Subcutaneous abdominal adipose tissue (tissue), 5 donors: ENCODE measurements around the gene GNGT2.
A peak's percentile ranks its signal among the peaks of the same experiment; 100 is the strongest.
"Not testable (repeated sequence)": the region's sequence is repeated elsewhere in the genome, so short reads cannot be mapped to it uniquely, and the experiment has no call there.

Experiments used
- H3K27ac ChIP-seq: one replicate; pipeline ENCODE4 v1.7.0; 2013; ENCODE audit warnings: low read depth, mild to moderate bottlenecking, inconsistent platforms, low read length, moderate library complexity
- H3K27me3 ChIP-seq, 5 donors: one replicate each; pipeline ENCODE4 v1.7.0; 2013; ENCODE audit warnings: low read length in 5 of 5, inconsistent platforms in 1 of 5; ENCODE audit not compliant: control insufficient read depth in 5 of 5, insufficient read depth in 4 of 5
- H3K36me3 ChIP-seq, 5 donors: one replicate each; pipeline ENCODE4 v1.7.0; 2013; ENCODE audit warnings: low read length in 5 of 5; ENCODE audit not compliant: control insufficient read depth in 5 of 5, insufficient read depth in 5 of 5
- H3K4me1 ChIP-seq, 5 donors: one replicate each; pipeline ENCODE4 v1.7.0; 2013; ENCODE audit warnings: low read length in 5 of 5, mild to moderate bottlenecking in 3 of 5, moderate library complexity in 1 of 5; ENCODE audit not compliant: control insufficient read depth in 5 of 5, insufficient read depth in 5 of 5
- H3K4me3 ChIP-seq, 5 donors: one replicate each; pipeline ENCODE4 v1.7.0; 2013; ENCODE audit warnings: low read length in 5 of 5, low read depth in 1 of 5
- H3K9ac ChIP-seq, 5 donors: one replicate each; pipeline ENCODE4 v1.7.0; 2013; ENCODE audit warnings: low read length in 5 of 5, mild to moderate bottlenecking in 4 of 5, moderate library complexity in 3 of 5
- H3K9me3 ChIP-seq, 5 donors: one replicate each; pipeline ENCODE4 v1.7.0; 2013; ENCODE audit warnings: low read length in 5 of 5; ENCODE audit not compliant: control insufficient read depth in 5 of 5
- donor health status: healthy.
- donor health status: healthy.
- donor health status: healthy.
- donor health status: healthy.
- donor health status: healthy.

GNGT2 gene

GRCh38 chr17:49180998-49181635 lies 29.3 kb downstream of the GNGT2 start:
- Histone ChIP-seq H3K4me1 (no peaks in the 10 kb centered on the region), H3K27me3 (peaks cover 0 to 4% (median 0%) of the 10 kb centered on the region in 5 donors), H3K4me3 (no peak overlapping the region), H3K27ac (no peak overlapping the region), H3K36me3 (no peaks in the 10 kb centered on the region), H3K9me3 (peaks cover 3 to 20% (median 13%) of the 10 kb centered on the region in 5 donors), H3K9ac (no peak overlapping the region)

- Histone ChIP-seq H3K4me1 (no peaks in the 10 kb centered on the region), H3K9me3 (peaks cover 6 to 25% (median 21%) of the 10 kb centered on the region in 5 donors), H3K9ac (no peak overlapping the region), H3K36me3 (no peaks in the 10 kb centered on the region), H3K27ac (no peak overlapping the region), H3K27me3 (peaks cover 0 to 4% (median 0%) of the 10 kb centered on the region in 5 donors), H3K4me3 (no peak overlapping the region)
These were observed 30.1 kb downstream of the GNGT2 start for GRCh38 chr17:49180303-49180702.

- not testable (repeated sequence) for H3K36me3 ChIP-seq, H3K27ac ChIP-seq, H3K9ac ChIP-seq, H3K4me1 ChIP-seq, H3K27me3 ChIP-seq
- Histone ChIP-seq H3K4me3 (peak overlapping the region in 2 of 5 donors; percentile 20 to 21), H3K9me3 (peaks cover 6 to 37% (median 27%) of the 10 kb centered on the region in 5 donors)
These were observed 34.4 kb downstream of the GNGT2 start for GRCh38 chr17:49175978-49176377.

- peaks cover 0 to 21% (median 12%) of the 10 kb centered on the region in 5 donors for H3K9me3 ChIP-seq
- not testable (repeated sequence) for H3K36me3 ChIP-seq, H3K4me3 ChIP-seq, H3K9ac ChIP-seq, H3K27ac ChIP-seq, H3K4me1 ChIP-seq
- H3K27me3 ChIP-seq = peaks cover 14 to 28% (median 23%) of the 10 kb centered on the region in 5 donors
These were observed 39.7 kb downstream of the GNGT2 start for GRCh38 chr17:49170711-49171110.

DNA sequence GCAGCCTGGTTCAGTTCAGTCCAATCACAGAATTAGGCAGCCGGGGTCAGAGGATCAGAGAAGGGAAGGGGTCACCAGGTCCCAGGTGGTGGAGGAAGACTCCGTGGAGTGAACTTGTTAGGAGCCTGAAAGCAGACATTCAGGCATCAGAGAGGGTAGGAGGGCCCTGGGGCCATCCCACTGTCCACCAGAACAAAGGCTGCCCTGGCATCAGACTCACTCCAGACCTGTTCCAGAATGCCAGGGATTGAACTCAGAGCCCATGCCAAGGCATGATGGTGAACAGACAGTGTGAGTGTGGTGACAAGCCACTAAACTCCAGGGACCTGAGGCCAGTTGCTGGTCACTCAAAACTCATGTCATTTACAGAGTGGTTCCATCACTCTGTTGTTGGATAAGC lies 40.2 kb downstream of the GNGT2 start:
- Histone ChIP-seq H3K9me3 (peaks cover 0 to 17% (median 8%) of the 10 kb centered on the region in 5 donors), H3K27me3 (peaks cover 15 to 31% (median 23%) of the 10 kb centered on the region in 5 donors), H3K9ac (no peak overlapping the region), H3K36me3 (no peaks in the 10 kb centered on the region), H3K4me1 (no peaks in the 10 kb centered on the region), H3K4me3 (no peak overlapping the region), H3K27ac (no peak overlapping the region)

DNA sequence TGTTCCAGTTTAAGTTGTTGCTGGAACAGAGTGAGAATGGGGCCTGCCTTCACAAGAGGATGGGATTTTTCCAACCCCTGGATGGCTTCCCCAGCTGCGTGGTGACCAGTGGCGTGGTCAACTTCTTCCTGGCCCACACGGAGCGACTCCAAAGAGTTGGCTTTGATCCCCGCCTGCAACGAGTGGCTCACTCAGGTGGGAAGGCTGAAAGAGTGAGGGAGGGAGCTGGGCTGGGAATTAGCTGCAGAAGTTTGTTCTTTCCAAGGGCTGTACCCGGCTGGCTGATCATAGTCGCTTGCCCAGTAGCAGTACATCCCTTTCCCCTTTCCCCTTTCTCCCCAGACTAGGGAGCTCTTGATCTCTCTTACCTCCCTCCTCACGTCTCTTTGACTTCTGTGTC lies 41.7 kb downstream of the GNGT2 start:
- Histone ChIP-seq H3K9me3 (peaks cover 0 to 7% (median 4%) of the 10 kb centered on the region in 5 donors), H3K4me3 (no peak overlapping the region), H3K27me3 (peaks cover 15 to 36% (median 23%) of the 10 kb centered on the region in 5 donors), H3K9ac (no peak overlapping the region), H3K4me1 (no peaks in the 10 kb centered on the region), H3K36me3 (no peaks in the 10 kb centered on the region), H3K27ac (no peak overlapping the region)

GRCh38 chr17:49165143-49165542 lies 45.2 kb downstream of the GNGT2 start:
- Histone ChIP-seq H3K9me3 (peaks cover 0 to 4% (median 0%) of the 10 kb centered on the region in 5 donors), H3K27ac (no peak overlapping the region), H3K36me3 (no peaks in the 10 kb centered on the region), H3K9ac (no peak overlapping the region), H3K27me3 (peaks cover 13 to 34% (median 23%) of the 10 kb centered on the region in 5 donors), H3K4me3 (no peak overlapping the region), H3K4me1 (no peaks in the 10 kb centered on the region)

DNA sequence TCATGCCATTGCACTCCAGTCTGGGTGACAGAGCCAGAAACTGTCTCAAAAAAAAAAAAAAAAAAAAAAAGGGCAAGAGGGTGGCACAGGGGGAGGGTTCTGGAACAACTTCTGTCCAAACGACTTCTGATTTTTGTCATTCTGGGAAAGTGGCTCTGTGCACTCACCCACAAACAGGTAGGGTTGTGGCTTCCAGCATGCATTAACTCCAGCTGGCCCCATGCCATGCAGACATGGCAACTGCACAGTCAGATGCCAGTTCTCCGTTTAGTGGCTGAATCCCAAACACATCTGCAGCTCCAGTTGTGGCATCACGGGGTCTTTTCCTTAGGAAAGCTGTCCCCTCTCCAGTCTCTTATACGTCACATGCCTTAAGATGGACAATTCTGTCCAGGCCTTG lies 47.5 kb downstream of the GNGT2 start:
- Histone ChIP-seq H3K9me3 (no peaks in the 10 kb centered on the region), H3K27ac (no peak overlapping the region), H3K4me3 (no peak overlapping the region), H3K27me3 (peaks cover 4 to 20% (median 10%) of the 10 kb centered on the region in 5 donors), H3K4me1 (no peaks in the 10 kb centered on the region), H3K9ac (no peak overlapping the region), H3K36me3 (no peaks in the 10 kb centered on the region)

GRCh38 chr17:49157784-49158183 lies 52.6 kb downstream of the GNGT2 start:
- H3K9me3 ChIP-seq = no peaks in the 10 kb centered on the region
- no peak overlapping the region for H3K27ac ChIP-seq
- peaks cover 4 to 28% (median 16%) of the 10 kb centered on the region in 5 donors for H3K27me3 ChIP-seq
- H3K4me3 ChIP-seq = no peak overlapping the region
- H3K36me3 ChIP-seq = no peaks in the 10 kb centered on the region
- H3K4me1 ChIP-seq = no peaks in the 10 kb centered on the region
- no peak overlapping the region for H3K9ac ChIP-seq

GRCh38 chr17:49156256-49156655 lies 54.1 kb downstream of the GNGT2 start:
- Histone ChIP-seq H3K27ac (no peak overlapping the region), H3K9me3 (no peaks in the 10 kb centered on the region), H3K4me1 (no peaks in the 10 kb centered on the region), H3K27me3 (peaks cover 4 to 28% (median 17%) of the 10 kb centered on the region in 5 donors), H3K36me3 (no peaks in the 10 kb centered on the region), H3K4me3 (no peak overlapping the region), H3K9ac (no peak overlapping the region)
